IPS DF 4.7 (cell line): ENCODE measurements around the gene FKBP15.
A peak's percentile ranks its signal among the peaks of the same experiment; 100 is the strongest.
"Not testable (repeated sequence)": the region's sequence is repeated elsewhere in the genome, so short reads cannot be mapped to it uniquely, and the experiment has no call there.

Source experiments
- DNase-seq: peaks from one replicate; pipeline ENCODE4 v3.0.0-alpha.2; 2013; ENCODE audit warnings: low spot score; ENCODE audit errors: extremely low read depth

The FKBP15 gene, protein sequence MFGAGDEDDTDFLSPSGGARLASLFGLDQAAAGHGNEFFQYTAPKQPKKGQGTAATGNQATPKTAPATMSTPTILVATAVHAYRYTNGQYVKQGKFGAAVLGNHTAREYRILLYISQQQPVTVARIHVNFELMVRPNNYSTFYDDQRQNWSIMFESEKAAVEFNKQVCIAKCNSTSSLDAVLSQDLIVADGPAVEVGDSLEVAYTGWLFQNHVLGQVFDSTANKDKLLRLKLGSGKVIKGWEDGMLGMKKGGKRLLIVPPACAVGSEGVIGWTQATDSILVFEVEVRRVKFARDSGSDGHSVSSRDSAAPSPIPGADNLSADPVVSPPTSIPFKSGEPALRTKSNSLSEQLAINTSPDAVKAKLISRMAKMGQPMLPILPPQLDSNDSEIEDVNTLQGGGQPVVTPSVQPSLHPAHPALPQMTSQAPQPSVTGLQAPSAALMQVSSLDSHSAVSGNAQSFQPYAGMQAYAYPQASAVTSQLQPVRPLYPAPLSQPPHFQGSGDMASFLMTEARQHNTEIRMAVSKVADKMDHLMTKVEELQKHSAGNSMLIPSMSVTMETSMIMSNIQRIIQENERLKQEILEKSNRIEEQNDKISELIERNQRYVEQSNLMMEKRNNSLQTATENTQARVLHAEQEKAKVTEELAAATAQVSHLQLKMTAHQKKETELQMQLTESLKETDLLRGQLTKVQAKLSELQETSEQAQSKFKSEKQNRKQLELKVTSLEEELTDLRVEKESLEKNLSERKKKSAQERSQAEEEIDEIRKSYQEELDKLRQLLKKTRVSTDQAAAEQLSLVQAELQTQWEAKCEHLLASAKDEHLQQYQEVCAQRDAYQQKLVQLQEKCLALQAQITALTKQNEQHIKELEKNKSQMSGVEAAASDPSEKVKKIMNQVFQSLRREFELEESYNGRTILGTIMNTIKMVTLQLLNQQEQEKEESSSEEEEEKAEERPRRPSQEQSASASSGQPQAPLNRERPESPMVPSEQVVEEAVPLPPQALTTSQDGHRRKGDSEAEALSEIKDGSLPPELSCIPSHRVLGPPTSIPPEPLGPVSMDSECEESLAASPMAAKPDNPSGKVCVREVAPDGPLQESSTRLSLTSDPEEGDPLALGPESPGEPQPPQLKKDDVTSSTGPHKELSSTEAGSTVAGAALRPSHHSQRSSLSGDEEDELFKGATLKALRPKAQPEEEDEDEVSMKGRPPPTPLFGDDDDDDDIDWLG

DNA sequence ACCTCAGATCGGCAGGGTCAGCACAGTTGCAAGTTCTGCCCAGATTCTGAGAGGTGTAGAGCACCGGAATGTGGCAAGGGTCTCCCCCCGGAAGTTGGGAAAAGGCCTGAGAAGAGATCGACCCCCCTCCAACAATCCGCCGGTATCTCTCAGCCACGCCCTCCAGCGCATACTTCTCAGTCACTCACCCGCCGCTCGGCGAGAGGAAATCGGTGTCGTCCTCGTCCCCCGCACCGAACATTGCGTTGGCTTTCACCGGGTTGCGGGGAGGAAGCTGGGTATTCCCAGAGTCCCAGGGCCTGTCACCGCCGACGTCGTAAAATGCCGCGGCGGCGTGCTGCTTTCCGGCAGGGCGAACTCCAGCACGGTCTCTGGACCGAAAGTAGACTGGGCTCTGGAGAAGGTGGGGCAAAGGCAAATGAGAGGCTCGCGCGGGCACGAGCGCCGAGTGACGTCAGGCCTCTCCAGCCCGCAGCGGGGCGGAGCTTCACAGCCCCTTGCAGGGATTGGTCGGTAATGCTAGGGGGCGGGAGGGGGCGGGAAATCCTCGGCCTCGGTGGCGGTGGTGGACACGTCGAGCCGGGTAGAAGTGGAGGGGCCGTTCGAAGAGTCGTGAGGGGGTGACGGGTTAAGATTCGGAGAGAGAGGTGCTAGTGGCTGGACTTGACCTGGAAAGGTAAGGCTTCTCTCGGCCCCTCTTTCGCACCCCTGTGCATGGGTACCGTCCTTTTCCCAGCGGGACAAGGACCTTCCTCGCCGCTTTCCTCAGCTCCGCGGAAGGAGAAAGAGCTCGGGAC, at the start of gene FKBP15, which contains the start of gene SLC31A1:
Gene FKBP15 (minus strand): TSS at position 275 of the 797 bp plus-strand sequence. CDS start 34 bp downstream, at position 241.
Gene SLC31A1 (plus strand): TSS at position 542 of the 797 bp plus-strand sequence. CDS start 34,605 bp downstream, outside the sequence.
- DNase-seq = peak; percentile 95

DNA sequence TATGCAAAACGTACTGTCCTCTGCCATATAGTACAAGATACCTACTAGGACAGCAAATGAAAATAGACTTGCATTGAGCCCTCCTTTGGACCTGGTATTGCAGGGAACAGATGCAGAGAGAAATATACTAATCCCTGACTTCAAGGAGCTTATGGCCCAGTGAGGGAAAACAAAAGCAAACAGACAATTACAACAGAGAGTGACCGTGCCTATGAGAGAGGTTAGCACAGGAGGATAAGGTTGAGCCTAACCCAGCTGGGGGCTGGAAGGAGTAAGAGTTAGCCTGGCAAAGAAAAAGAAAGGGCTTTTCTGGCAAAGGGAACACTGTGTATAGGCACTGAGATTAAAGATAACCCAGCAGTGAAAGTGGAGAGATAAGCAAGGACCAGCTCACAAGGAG, 48.8 kb upstream of the FKBP15 start:
- DNase-seq = no peak

DNA sequence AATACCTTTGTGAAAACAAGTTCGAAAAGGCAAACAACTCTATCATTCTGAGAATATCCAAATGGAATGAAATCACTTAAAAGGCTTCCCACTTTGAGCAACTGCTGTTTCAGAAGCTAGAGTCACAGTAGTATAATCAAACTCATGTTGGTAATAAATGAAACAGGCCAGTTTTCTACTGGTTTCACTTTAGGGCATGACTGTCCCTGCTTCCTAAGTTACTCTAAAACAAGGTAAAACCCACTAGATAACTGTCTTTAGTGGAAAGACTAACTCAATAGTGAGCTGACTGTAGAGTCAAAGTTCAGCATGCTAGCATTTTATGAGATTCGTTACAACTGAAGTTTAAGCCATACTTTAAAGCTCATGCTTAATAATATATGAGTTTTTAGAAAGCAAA, 48.3 kb upstream of the FKBP15 start:
- DNase-seq = no peak

DNA sequence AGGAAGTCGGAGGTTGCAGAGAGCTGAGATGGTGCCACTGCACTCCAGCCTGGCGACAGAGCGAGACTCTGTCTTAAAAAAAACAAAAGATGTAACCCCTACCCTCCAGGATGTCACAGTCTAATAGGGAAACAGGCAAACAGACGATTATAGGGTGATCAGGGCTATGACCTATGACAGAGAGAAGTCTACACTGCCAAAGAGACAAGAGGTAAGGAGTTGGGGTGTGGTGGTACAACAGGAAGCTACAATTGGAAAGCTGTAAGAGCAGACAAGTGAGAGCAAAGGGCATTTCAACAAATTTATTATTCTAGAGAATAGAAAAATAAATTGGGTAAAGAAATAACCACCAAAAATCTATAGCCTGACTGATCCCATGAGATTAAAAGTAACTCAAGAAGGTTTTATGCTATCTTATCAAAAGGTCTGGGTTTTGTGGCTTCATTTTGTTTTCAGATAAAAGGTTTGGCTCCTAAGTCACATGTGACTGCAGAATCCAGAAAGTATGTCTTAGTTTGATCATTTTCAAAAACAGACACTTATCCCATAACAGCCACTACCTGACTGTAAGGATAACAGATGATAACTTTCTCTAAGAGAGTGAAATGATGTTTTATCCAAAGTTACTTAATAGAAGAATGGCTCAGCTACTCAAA, 47.0 kb upstream of the FKBP15 start:
- DNase-seq = no peak

DNA sequence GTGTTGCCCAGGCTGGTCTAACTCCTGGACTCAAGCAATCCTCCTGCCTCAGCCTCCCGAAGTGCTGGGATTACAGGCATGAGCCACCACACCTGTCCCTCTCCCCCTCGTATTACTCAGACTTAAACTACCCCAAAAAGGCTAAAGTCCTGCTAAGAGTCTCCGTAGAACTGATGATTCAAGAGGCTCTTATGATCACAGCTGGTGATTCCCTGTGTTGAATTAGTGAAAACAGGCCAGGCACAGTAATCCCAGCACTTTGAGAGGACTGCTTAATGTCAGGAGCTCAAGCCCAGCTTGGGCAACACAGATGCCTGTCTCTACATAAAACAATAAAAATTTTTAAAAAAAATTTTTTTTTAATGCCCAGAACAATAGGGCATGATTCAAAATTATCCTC, 45.1 kb upstream of the FKBP15 start:
- DNase-seq = no peak

DNA sequence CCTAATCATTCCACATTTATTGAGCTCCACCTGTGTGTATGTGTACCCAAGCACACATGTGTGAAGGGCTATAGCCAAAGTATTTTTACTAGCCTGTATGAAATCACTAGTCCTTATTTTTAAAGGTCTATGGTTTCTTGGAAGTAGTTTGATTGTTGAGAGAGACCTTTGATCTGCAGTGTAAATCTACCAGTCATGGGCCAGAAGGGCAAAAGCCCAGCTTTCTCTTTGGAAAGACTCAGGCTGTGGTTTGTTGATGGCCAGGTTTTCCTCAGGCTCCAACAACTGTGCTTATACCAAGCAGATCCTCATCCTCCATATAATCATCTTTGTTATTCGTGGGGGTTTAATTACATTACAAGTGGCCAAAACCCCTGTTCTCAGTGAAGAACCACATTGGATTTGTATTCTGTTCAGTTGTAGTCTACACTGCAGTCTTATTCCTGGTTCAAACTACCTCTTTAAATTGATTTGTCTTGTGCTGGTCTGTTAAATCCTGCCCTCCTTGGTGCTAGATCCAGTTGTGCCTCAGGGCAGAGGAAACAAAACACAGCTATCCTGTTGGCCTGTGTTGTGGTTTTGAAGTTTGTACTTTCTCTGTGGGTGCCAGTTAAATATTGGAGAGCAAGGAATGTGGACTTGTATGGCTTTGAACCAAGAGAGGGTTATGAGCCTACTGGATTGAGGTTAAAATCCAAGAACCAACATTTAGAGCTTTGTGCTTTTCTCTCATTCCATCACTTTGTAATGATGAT, 41.0 kb upstream of the FKBP15 start:
- DNase-seq = no peak

DNA sequence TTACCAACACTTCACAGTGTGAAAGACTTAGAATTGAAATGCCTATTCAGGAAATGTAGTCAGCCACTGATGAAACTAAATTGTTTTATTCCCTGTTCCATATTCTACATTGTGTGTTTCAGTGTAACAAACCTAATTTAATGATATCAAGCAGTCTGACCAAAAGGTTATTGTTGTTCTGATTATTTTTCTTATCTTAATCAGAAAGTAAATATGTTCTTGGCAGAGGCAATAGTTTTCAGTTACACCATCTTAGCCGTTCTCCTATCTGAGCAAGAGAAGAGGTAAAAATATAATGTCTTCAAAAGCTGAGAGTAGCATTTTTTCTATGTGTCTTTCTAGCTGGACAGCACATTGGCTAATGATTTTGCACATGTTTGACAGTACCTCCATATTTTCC, 37.2 kb upstream of the FKBP15 start:
- no peak for DNase-seq

DNA sequence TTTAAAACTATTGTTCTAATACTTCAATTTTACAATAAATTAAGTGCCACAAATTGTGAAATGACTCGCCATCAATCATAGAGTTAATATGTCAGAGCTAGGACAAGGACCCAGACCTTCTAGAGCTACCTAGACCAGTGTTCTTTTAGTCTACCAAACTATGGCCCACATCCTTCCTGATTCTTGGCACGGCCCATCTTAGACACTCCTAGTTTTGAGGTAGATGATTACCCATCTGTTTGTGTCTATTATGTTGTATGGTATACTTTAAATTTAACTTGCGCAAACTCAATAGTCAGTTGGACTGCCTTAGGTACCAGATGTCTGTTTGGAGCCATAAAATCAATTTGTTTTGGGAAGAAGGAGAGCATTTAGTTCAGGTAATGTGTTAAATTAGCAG, 36.8 kb upstream of the FKBP15 start:
- no peak for DNase-seq

DNA sequence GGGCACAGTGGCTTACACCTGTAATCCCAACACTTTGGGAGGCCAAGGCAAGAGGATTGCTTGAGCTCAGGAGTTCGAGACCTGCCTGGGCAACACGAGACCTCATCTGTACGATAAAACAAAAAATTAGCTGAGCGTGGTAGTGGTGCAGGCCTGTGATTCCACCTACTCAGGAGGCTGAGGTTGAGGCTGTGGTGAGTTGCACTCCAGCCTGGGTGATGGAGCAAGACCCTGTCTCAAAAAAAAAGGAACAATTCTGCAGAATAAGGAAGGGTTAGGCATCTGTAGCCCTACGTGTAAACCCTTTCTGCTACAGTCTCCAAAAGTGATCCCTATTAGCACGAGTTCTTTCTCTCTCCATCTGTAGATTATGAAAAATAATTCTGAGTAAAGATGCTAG, 34.4 kb upstream of the FKBP15 start:
- DNase-seq = no peak

DNA sequence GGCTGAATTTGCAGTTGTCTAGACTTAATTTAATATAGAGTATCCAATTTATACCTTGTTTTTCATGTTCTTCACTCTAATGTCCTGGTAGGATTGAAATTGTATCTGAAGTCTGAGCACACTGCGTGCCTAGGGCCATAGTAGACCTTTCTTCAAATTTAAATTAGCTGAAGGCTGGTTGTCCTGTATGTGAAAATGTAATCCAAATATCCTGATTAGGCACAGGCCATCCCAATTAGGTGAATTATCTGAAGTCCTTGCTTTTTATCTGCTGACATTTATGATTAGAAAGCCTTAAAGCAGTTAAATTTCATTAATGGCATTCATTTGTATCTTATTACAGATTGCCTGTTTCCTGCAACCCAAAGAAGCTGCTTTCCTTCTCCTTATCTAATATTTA, 33.9 kb upstream of the FKBP15 start:
- DNase-seq = no peak

DNA sequence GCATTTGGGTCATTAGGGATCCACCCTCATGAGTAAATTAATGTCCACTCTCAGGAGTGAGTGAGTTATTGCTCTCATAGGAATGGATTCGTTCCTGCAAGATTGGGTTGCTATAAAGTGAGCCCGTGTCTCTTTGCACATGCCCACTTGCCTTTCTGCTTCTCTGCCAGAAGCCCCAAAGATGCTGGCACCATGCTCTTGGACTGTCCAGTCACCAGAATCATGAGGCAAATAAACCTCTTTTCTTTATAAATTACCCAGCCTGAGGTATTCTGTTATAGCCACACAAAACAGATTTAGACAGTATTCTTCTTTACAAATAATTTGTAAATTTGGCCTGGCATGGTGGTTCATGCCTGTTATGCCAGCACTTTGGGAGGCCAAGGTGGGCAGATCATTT, 29.7 kb upstream of the FKBP15 start:
- DNase-seq = no peak

DNA sequence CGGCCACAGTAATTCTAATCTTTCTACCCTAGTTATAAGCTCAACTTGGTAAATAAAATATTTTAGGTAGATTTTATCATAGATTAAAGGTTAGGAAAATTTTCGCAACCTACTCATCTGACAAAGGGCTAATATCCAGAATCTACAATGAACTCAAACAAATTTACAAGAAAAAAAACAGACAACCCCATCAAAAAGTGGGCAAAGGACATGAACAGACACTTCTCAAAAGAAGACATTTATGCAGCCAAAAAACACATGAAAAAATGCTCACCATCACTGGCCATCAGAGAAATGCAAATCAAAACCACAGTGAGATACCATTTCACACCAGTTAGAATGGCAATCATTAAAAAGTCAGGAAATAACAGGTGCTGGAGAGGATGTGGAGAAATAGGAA, 28.6 kb upstream of the FKBP15 start:
- DNase-seq = not testable (repeated sequence)

DNA sequence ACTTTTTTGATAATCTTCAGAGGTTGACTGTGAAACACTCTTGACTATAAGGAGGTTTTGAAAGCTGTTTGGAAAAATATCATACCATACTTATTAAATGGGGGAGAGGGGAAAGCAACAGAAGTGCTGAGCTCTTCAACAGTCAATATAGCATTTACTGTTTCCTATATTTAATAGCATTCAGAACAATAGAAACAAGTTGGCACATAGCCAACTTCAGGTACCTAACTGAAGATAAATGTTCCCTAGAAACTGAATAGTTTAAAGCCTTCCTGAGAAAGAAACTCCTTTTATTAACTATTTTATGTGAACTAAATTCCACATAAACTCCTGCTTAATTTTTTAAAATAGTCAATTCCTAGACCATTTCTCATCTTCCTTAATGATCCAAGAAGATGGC, 26.6 kb upstream of the FKBP15 start:
- DNase-seq = no peak

DNA sequence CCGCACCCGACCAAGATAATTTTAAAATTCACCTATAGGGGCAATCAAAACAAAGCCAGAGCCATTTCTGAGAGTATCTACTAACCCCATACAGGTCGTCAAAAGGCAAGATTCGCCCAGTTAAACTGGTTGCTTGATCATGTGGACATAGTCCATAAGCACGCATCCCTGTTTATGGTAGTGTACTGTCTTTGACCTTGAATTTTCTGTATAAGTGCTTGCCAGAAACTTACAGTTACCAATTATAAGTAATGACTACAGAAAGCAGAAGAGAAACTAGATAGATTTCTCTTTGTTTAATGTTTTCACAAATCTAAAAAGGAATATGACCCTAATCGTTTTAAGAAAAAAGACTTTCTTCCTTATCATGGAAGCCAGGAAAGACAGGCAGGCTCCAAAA, 25.9 kb upstream of the FKBP15 start:
- no peak for DNase-seq

DNA sequence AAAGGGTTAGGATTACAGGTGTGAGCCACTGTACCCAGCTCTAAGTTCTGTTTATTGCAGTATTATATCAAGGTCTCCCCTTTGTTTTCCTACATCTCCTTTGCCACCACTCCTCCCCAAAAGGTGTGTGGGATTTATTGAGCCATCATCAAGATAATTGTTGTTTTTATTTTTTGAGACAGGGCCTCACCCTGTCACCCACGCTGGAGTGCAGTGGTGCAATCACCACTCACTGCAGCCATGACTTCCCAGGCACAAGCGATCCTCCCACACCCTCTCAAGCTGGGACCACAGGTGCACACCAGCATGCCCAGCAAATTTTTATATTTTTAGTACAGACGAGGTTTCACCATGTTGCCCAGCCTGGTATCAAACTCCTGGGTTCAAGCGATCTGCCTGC, 24.8 kb upstream of the FKBP15 start:
- no peak for DNase-seq

DNA sequence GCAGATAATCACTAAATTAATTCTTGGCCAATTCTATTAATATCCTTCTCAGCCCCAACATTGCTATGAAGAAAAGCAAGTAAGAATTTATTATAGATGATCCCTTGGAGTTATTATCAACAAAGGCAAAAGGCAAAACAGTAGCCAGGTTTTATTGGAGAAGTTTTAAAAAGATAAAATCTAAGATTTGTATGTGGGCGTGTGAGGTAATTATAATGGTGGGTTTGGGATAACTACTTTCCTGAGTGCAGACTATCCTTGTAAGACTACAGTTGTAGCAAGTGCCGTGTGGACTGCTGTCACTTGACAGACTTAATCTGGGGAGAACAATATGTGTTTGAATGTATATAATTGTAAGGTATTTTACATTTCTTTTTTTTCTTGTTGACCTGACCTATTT, 23.5 kb upstream of the FKBP15 start:
- no peak for DNase-seq

DNA sequence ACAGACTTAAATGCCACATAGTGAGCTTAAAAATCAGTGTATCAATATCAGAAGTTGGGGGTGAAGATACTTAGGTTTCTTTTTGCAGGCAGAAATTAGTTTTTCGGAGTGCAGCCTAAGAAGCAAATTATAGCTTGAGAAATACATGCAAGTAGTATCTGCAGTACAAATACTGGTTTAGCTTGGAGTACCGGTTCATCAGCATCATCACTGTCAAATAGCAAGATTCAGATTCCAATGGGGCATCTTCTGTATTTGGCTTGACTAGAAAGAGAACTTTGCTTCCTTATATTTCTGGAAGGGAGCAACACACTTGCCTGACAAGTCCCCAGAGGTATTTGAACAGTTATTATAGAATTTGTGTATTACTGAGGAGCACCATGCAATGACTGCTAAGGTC, 20.1 kb upstream of the FKBP15 start:
- no peak for DNase-seq

DNA sequence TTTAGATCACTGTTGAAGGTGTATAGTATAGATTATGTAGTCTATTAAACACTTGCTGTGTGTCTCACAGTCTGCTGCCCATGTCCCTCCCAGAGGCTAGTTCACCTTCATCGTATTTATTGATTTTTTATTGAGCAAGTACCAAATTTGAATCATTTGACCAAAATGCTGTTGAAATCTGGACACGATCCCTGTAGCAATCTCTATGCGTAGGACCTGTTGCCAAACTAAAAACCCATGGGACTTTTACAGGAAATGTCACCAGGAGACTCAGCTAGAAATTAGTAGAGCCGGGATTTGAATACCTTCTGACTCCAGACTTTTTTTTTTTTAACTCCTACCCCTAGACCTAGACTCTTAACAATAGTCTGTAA, 17.8 kb upstream of the FKBP15 start:
- DNase-seq = no peak

DNA sequence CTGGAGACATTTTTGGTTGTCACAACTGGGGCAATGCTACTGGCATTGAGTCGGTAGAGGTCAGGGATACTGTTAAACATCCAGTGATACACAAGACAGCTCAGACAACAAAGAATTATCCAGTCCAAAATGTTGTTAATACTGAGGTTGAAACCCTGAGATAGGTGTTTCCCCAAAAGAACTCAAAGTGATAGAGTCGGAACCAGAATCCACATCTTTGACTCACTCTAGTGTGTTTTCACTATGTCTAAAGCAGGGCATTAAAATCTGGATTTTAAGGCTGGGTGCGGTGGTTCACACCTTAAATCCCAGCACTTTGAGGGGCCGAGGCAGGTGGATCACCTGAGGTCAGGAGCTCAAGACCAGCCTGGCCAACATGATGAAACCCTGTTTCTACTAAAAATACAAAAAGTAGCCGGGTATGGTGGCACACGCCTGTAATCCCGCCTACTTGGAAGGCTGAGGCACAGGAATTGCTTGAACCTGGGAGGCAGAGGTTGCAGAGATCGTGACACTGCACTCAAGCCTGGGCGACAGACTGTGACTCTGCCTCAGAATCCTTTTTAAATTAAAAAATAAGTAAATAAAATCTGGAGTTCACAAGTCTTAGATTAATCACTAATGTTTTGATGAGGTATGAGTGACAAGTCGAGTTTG, 17.3 kb upstream of the FKBP15 start:
- DNase-seq = no peak
